Endothelial cell of umbilical vein (primary cell): ENCODE results near the gene MAGI1. TPM values are rescaled to one million over a fixed set of nuclear protein-coding genes. Genes with fewer than 3 reads are reported as not detected.

ENCODE experiments used
- BruUV-seq: library from RNA; stranded (reverse); fragments of 400-500 nt; replicated peaks from 2 replicates; lab custom pipeline; 2021; lab: Mats Ljungman, UMichigan
- CTCF ChIA-PET: fragments of 300-600, 350-600 bp; sonication (Branson Sonifier 250); formaldehyde crosslinking; loops from one replicate; lab custom pipeline; 2021; ENCODE audit warnings: antibody characterized with exemption, inconsistent platforms; lab: Charles Lee
- POLR2A ChIA-PET: fragments of 300-600, 350-600 bp; sonication (Branson Sonifier 250); formaldehyde crosslinking; loops from one replicate; lab custom pipeline; 2021; ENCODE audit warnings: antibody characterized with exemption, inconsistent platforms; lab: Charles Lee
- DNase-seq: peaks from one replicate; pipeline ENCODE4 v3.0.0-alpha.2; 2011; ENCODE audit warnings: low read depth, low spot score
- FAIRE-seq: peaks from 2 replicates; lab custom pipeline; 2011; peaks lifted over from hg19 to GRCh38; lab: Jason Lieb, UNC
- H2AFZ ChIP-seq: 2 replicates; pipeline ENCODE4 v1.6.0; 2012; ENCODE audit warnings: low read depth, low read length, control low read depth, inconsistent platforms
- H3K27ac ChIP-seq: 2 replicates; pipeline ENCODE4 v1.5.1; 2011; ENCODE audit warnings: low read depth, mild to moderate bottlenecking, control low read depth, low read length, moderate library complexity; ENCODE audit not compliant: insufficient read depth
- H3K27me3 ChIP-seq, 2 experiments: 2 replicates each; pipeline versions ENCODE4 v1.6.0 to v1.6.1; 2011; ENCODE audit warnings: low read length in 2 of 2, mixed read lengths in 1 of 2; ENCODE audit not compliant: control insufficient read depth in 2 of 2, insufficient read depth in 2 of 2
- H3K36me3 ChIP-seq, 2 experiments: 2 replicates in 1 of 2; 3 replicates in 1 of 2; pipeline ENCODE4 v1.5.1; 2011; ENCODE audit warnings: low read length in 2 of 2, mild to moderate bottlenecking in 1 of 2, moderate library complexity in 1 of 2; ENCODE audit not compliant: control insufficient read depth in 2 of 2, insufficient read depth in 2 of 2; ENCODE audit errors: extremely low read depth in 1 of 2
- H3K4me1 ChIP-seq: 3 replicates; pipeline ENCODE4 v1.5.1; 2011; ENCODE audit warnings: mild to moderate bottlenecking, low read length; ENCODE audit not compliant: control insufficient read depth, insufficient read depth; ENCODE audit errors: extremely low read depth
- H3K4me2 ChIP-seq: 2 replicates; pipeline ENCODE4 v1.6.1; 2011; ENCODE audit warnings: low read length, control low read depth, mixed read lengths; ENCODE audit not compliant: insufficient read depth
- H3K4me3 ChIP-seq, 3 experiments: fragments of 200-600 bp in 1 of 3; sonication (generic), shearing (Covaris generic) in 1 of 3; replicated peaks in 1 of 3; 2 replicates each; pipeline ENCODE4 v1.5.1; 2011 to 2016; ENCODE audit warnings: control low read depth in 3 of 3, low read length in 3 of 3, mild to moderate bottlenecking in 2 of 3, inconsistent platforms in 1 of 3, low read depth in 1 of 3, moderate library complexity in 1 of 3; ENCODE audit not compliant: insufficient read depth in 1 of 3
- H3K79me2 ChIP-seq: 2 replicates; pipeline ENCODE4 v1.6.0; 2012; ENCODE audit warnings: low read length, inconsistent platforms; ENCODE audit not compliant: control insufficient read depth, insufficient read depth
- H3K9ac ChIP-seq: replicated peaks from 2 replicates; pipeline ENCODE3; 2011; ENCODE audit warnings: low read length, control low read depth; ENCODE audit not compliant: insufficient read depth; ENCODE audit errors: extremely low read depth
- H3K9me1 ChIP-seq: replicated peaks from 3 replicates; pipeline ENCODE4 v1.6.0; 2011; ENCODE audit warnings: mild to moderate bottlenecking, low read length; ENCODE audit not compliant: control insufficient read depth, insufficient read depth; ENCODE audit errors: extremely low read depth
- H3K9me3 ChIP-seq: replicated peaks from 2 replicates; pipeline ENCODE4 v1.5.1; 2012; ENCODE audit warnings: low read length, inconsistent platforms; ENCODE audit not compliant: control insufficient read depth, insufficient read depth
- H4K20me1 ChIP-seq: replicated peaks from 2 replicates; pipeline ENCODE3; 2011; ENCODE audit warnings: mild to moderate bottlenecking, low read length; ENCODE audit not compliant: control insufficient read depth, insufficient read depth; ENCODE audit errors: extremely low read depth
- EZH2 ChIP-seq: IDR thresholded peaks from 2 replicates; pipeline ENCODE4 v1.6.1; 2012; ENCODE audit warnings: borderline replicate concordance, low read depth, mild to moderate bottlenecking, moderate library complexity, low read length, inconsistent platforms; ENCODE audit not compliant: severe bottlenecking
- FOS ChIP-seq: IDR thresholded peaks from 2 replicates; pipeline ENCODE4 v1.6.1; 2011; ENCODE audit warnings: mild to moderate bottlenecking, low read length, moderate library complexity, borderline replicate concordance; ENCODE audit not compliant: insufficient read depth
- GATA2 ChIP-seq: IDR thresholded peaks from 2 replicates; pipeline ENCODE4 v1.7.0; 2011; ENCODE audit warnings: low read depth, mild to moderate bottlenecking, moderate library complexity, mixed read lengths, low read length; ENCODE audit not compliant: insufficient read length, insufficient read depth
- JUN ChIP-seq: IDR thresholded peaks from 2 replicates; pipeline ENCODE4 v1.6.1; 2011; ENCODE audit warnings: borderline replicate concordance, low read depth; ENCODE audit not compliant: insufficient read length, insufficient read depth
- MYC ChIP-seq: IDR thresholded peaks from one replicate; pipeline ENCODE4 v1.6.1; 2011; ENCODE audit warnings: mild to moderate bottlenecking, low read depth, low read length
- POLR2A ChIP-seq: IDR thresholded peaks from 2 replicates; pipeline ENCODE4 v1.6.1; 2012; ENCODE audit warnings: low read depth, mild to moderate bottlenecking, control low read depth, low read length
- POLR2AphosphoS5 ChIP-seq: IDR thresholded peaks from 2 replicates; pipeline ENCODE4 v1.6.1; 2012; ENCODE audit warnings: low read depth, mild to moderate bottlenecking, control low read depth, low read length, moderate library complexity; ENCODE audit not compliant: insufficient read depth
- dilution Hi-C: fragments of 300-500 bp; cut with MboI; formaldehyde crosslinking; loops from one replicate; pipeline ENCODE4 v1.15.0; 2019; ENCODE audit warnings: low sequenced_read_pairs; ENCODE audit not compliant: extremely low pct_ligation_motif_present
- intact Hi-C: fragments of 100-400 bp; cut with micrococcal nuclease; formaldehyde crosslinking; loops from one replicate; pipeline ENCODE4 v1.10.0; 2022
- polyA plus RNA-seq, 4 experiments: library from polyadenylated mRNA; depleted of rRNA in 3 of 4; stranded (reverse) in 3 of 4; unstranded in 1 of 4; fragments of >200 nt; gene quantifications; 2 replicates each; pipeline versions ENCODE4 v1.2.1 to v1.2.3, GENCODE V29; 2011 to 2012; ENCODE audit warnings: missing spikeins in 1 of 4
- total RNA-seq: library from RNA; stranded (reverse); gene quantifications from 2 replicates; pipeline ENCODE4 v1.2.3, GENCODE V29; 2021
- TF ChIP-seq, protein P1 (sequence below): IDR thresholded peaks from 2 replicates; pipeline ENCODE4 v1.6.1; 2011; ENCODE audit not compliant: insufficient read depth, insufficient read length
- TF ChIP-seq, protein P2 (sequence below), 2 donors: IDR thresholded peaks; 1 replicate in 1 of 2; 2 replicates in 1 of 2; pipeline ENCODE4 v1.5.1; 2011; ENCODE audit warnings: low read length in 2 of 2, mild to moderate bottlenecking in 2 of 2, moderate library complexity in 2 of 2, control low read depth in 1 of 2, inconsistent platforms in 1 of 2, low read depth in 1 of 2; ENCODE audit not compliant: insufficient read depth in 1 of 2; ENCODE audit errors: extremely low read depth in 1 of 2

The MAGI1 gene
- total and polyA plus RNA-seq, 2 donors (not counting 3 experiments of a cell fraction or from before 2014, with no cell fraction given): 10.1 to 47.9 TPM

DNA sequence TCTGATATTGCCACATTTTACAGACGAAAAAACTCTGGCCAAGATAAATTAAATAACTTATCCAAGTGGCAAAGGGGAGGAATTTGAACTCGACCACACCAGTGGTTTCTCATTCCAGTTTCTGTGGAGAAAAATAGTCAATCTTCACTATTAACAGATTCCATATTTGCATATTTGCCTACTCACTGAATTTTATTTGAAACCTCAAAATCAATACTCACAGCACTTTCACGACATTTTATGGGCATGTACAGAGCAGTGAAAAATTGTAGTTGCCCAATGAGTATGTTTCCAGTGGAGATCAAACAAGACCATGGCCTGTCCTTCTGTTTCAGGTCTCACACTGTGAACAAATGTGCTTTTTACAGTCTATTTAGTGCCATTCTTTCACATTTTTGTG is 374.3 kb downstream of the MAGI1 start:
- H3K4me1 ChIP-seq: no peaks in the 10 kb centered on the region
- ChIA-PET POLR2A (no interaction called here), CTCF (interaction anchor here (1.0 kb wide), 1 partner anchor 8 kb away, joined by 3 read pairs; no protein-coding TSS in a partner anchor)
- FAIRE-seq: no peak
- no peaks in the 10 kb centered on the region for H3K79me2 ChIP-seq
- intact Hi-C loops (no loop called here), dilution Hi-C loops (no loop called here)
- no peak overlapping the region for H3K4me2 ChIP-seq
- DNase-seq: no peak
- no peak overlapping the region for H3K27ac ChIP-seq
- no peaks in the 10 kb centered on the region for H3K9me3 ChIP-seq
- no peak overlapping the region for H2AFZ ChIP-seq
- no peak overlapping the region for H3K9ac ChIP-seq
- H4K20me1 ChIP-seq: no peaks in the 10 kb centered on the region
- H3K36me3 ChIP-seq: no peaks in the 10 kb centered on the region
- no TSS peak for BruUV-seq
- TF ChIP-seq GATA2: no peak
- TF ChIP-seq POLR2AphosphoS5: no peak
- TF ChIP-seq FOS: no peak
- no peak for TF ChIP-seq EZH2
- TF ChIP-seq, protein P1, sequence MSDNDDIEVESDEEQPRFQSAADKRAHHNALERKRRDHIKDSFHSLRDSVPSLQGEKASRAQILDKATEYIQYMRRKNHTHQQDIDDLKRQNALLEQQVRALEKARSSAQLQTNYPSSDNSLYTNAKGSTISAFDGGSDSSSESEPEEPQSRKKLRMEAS: no peak
- no peaks in the 10 kb centered on the region for H3K27me3 ChIP-seq
- no peaks in the 10 kb centered on the region for H3K9me1 ChIP-seq
- no peak overlapping the region for H3K4me3 ChIP-seq

DNA sequence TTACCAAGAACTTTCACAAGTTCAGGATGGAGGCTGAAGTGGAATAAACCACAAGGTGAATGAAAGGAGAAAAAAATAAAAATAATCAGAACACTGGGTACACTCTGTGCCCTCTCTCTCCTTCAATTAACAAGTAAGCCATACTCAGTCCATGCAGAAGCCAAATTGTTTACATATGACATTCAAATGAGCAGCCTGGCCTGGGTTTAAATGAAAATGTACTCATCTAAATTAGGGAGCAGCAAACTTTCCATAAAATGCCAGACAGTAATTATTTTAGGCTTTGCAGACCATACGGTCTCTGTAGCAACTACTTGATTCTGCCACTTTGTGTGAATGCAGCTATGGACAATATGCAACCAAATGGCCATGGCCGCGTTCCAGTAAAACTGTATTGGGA is 376.6 kb downstream of the MAGI1 start:
- TF ChIP-seq GATA2 (no peak), MYC (no peak), POLR2AphosphoS5 (no peak), POLR2A (no peak), JUN (no peak), FOS (no peak), EZH2 (no peak)
- TF ChIP-seq, protein P1: no peak
- TF ChIP-seq, protein P2, sequence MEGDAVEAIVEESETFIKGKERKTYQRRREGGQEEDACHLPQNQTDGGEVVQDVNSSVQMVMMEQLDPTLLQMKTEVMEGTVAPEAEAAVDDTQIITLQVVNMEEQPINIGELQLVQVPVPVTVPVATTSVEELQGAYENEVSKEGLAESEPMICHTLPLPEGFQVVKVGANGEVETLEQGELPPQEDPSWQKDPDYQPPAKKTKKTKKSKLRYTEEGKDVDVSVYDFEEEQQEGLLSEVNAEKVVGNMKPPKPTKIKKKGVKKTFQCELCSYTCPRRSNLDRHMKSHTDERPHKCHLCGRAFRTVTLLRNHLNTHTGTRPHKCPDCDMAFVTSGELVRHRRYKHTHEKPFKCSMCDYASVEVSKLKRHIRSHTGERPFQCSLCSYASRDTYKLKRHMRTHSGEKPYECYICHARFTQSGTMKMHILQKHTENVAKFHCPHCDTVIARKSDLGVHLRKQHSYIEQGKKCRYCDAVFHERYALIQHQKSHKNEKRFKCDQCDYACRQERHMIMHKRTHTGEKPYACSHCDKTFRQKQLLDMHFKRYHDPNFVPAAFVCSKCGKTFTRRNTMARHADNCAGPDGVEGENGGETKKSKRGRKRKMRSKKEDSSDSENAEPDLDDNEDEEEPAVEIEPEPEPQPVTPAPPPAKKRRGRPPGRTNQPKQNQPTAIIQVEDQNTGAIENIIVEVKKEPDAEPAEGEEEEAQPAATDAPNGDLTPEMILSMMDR (IDR thresholded peaks at IDR 0.05; ENCODE audit: extremely low read depth in 1 of 2, insufficient read depth in 1 of 2, low read depth in 1 of 2, low read length in 2 of 2): no peak
- FAIRE-seq: no peak
- Histone ChIP-seq H3K79me2 (no peaks in the 10 kb centered on the region), H3K27me3 (no peaks in the 10 kb centered on the region), H3K36me3 (no peaks in the 10 kb centered on the region), H2AFZ (no peak overlapping the region), H3K9me1 (no peaks in the 10 kb centered on the region), H4K20me1 (no peaks in the 10 kb centered on the region), H3K4me1 (no peaks in the 10 kb centered on the region), H3K4me3 (no peak overlapping the region), H3K27ac (no peak overlapping the region), H3K4me2 (no peak overlapping the region), H3K9ac (no peak overlapping the region), H3K9me3 (no peaks in the 10 kb centered on the region)
- dilution Hi-C loops (no loop called here), intact Hi-C loops (no loop called here)
- CTCF ChIA-PET: no interaction called here
- DNase-seq: no peak
- BruUV-seq: no TSS peak
- POLR2A ChIA-PET: no interaction called here
